Fibroblast of the aortic adventitia (primary cell): Measurements from ENCODE around the gene SIN3A. TPM values are rescaled to one million over a fixed set of nuclear protein-coding genes. Genes with fewer than 3 reads are reported as not detected.

Experiments used
- DNase-seq: peaks from one replicate; pipeline ENCODE4 v3.0.0-alpha.2; 2010; ENCODE audit warnings: low read depth
- H3K4me3 ChIP-seq: 2 replicates; pipeline ENCODE4 v1.5.1; 2011; ENCODE audit warnings: low read depth, mild to moderate bottlenecking, control low read depth, low read length, moderate library complexity
- total RNA-seq: library from RNA; depleted of rRNA; stranded (reverse); fragments of >200 nt; gene quantifications from 2 replicates; pipeline ENCODE4 v1.2.3, GENCODE V29; 2012; ENCODE audit warnings: low replicate concordance
- TF ChIP-seq, protein P1 (sequence below): IDR thresholded peaks from 2 replicates; pipeline ENCODE4 v1.5.1; 2011; ENCODE audit warnings: mild to moderate bottlenecking, low read length, control low read depth, inconsistent platforms; ENCODE audit not compliant: insufficient read depth

SIN3A gene
- total RNA-seq, 1 donor, result 52.9 TPM

DNA sequence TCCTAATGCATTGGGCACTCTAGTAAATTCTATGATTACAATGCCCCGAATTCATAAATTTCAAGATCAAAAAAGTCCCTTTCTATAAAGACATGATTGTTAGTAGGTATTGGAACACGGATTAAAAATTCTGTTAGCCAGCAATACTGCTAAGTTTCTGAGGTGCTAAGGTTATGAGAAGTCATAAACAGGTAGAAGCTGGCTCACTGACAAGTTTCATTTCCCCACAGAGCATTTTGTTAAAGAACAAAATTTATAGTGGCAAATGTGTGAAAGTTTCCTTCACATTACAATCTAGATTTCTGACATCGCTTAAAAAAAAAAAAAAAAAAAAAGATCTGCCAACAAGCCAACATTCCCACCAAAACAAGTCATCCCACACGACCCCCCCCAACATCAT, 70.7 kb downstream of the SIN3A start:
- TF ChIP-seq, protein P1, sequence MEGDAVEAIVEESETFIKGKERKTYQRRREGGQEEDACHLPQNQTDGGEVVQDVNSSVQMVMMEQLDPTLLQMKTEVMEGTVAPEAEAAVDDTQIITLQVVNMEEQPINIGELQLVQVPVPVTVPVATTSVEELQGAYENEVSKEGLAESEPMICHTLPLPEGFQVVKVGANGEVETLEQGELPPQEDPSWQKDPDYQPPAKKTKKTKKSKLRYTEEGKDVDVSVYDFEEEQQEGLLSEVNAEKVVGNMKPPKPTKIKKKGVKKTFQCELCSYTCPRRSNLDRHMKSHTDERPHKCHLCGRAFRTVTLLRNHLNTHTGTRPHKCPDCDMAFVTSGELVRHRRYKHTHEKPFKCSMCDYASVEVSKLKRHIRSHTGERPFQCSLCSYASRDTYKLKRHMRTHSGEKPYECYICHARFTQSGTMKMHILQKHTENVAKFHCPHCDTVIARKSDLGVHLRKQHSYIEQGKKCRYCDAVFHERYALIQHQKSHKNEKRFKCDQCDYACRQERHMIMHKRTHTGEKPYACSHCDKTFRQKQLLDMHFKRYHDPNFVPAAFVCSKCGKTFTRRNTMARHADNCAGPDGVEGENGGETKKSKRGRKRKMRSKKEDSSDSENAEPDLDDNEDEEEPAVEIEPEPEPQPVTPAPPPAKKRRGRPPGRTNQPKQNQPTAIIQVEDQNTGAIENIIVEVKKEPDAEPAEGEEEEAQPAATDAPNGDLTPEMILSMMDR, result no peak
- H3K4me3 ChIP-seq, result no peak overlapping the region
- DNase-seq, result no peak

DNA sequence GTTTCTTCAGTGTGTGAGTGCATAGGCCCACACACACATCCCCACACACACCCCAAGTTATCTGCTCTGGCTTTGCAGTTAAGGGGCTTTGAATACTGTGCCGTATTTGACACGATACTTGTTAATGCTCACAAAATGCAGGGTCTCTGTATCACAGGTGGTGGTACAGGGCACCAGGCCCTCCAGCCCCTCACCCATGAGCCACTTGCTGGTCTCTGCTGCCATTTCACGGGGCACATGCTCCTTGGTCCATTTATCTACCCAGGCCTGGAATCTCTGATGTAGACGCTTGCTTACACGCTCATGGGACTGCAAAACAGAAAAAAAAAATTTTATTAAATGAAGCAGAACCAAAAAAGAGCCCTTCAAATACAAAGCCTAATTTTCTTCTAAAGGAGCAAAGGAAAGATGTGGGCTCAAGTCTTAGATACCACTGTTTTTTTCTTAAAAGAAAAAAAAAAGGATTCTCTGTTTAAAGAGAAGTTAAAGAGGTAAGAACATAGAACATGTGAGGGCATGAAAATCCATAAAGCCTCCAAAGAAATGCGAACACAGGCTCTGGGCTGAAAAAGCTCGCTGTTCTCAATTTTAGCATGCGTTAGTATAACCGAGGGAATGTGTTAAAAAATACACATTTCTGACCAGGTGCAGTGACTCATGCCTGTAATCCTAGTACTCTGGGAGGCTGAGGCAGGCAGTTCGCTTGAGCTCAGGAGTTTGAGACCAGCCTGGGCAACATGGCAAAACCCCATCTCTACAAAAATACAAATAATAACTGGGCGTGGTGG, 79.4 kb downstream of the SIN3A start:
- no peak overlapping the region for H3K4me3 ChIP-seq
- TF ChIP-seq, protein P1, result no peak
- DNase-seq, result no peak

DNA sequence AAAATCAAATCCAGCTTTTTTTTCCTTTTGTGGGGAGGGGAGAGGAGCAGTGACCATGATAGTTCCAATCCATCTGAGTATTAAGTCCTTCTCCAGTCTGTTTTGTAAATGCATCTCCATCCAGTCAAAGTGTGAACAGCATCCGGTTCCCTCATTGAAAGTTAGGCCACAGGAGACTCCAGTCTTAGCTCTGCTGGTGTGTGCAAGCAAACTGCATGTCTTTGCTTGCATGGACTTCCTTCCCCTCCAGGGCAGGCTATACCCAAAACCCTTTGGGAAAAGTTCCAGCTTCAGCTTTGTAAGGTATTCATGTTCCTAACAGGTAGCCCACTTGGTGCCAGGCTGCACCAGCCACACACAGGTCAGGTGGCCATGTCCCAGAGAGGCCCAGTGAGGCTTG, 80.0 kb downstream of the SIN3A start:
- H3K4me3 ChIP-seq, result no peak overlapping the region
- TF ChIP-seq, protein P1, result no peak
- no peak for DNase-seq

DNA sequence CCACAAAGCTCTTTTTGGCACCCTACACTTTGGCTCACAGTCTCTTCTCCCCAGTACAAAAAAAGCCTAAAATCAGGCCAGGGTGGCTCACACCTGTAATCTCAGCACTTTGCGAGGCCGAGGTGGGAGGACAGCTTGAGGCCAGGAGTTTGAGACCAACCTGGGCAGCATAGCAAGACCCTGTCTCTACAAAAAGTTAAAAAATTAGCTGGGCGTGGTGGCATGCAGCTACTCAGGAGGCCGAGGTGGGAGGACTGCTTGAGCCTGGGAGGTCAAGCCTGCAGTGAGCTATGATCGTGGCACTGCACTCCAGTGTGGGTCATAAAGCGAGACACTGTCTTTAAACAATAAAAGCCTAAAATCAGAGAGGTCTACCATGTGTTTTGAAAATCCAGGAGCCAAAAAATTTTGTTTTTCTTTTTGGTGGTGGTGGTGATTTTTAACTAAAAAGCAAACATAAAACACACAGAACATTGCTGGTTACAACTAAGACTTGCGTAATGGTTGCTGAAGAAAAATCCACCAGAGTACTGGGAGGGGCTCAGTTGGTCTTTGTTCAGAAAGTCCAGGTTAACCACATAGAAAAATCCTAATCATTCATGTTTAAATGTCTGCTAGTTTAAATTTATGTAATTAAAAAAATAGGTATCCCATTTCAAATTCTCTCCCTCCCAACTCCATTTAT, 81.5 kb downstream of the SIN3A start:
- TF ChIP-seq, protein P1, result no peak
- DNase-seq, result no peak
- H3K4me3 ChIP-seq, result no peak overlapping the region

DNA sequence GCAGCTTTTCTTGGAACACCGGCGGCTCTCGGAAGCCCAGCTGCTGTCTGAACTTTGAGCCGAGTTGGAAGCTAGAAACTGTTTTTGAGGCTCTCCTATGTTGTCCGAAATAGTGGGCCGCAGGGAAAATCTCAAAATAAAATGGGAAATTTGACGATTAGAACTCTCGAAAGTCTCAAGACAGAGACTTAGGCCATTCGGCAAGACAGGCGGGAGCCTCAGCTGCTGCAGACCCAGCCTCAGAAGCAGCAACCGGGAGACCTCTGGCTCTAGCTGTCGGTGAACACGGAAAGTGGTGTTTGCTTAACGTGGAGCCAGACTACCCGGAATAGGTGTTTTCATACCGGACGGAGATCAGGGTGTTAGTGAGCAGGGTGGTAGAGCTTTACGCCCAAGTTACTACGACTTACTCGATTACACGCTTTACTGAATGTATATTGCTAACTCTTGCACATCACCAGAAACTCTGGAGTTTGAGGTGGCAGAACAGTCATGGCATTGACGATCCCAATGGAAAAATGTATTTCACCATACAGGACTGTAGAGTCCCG, 82.7 kb downstream of the SIN3A start:
- TF ChIP-seq, protein P1, result no peak
- no peak for DNase-seq
- H3K4me3 ChIP-seq, result peak overlapping the region; percentile 83

DNA sequence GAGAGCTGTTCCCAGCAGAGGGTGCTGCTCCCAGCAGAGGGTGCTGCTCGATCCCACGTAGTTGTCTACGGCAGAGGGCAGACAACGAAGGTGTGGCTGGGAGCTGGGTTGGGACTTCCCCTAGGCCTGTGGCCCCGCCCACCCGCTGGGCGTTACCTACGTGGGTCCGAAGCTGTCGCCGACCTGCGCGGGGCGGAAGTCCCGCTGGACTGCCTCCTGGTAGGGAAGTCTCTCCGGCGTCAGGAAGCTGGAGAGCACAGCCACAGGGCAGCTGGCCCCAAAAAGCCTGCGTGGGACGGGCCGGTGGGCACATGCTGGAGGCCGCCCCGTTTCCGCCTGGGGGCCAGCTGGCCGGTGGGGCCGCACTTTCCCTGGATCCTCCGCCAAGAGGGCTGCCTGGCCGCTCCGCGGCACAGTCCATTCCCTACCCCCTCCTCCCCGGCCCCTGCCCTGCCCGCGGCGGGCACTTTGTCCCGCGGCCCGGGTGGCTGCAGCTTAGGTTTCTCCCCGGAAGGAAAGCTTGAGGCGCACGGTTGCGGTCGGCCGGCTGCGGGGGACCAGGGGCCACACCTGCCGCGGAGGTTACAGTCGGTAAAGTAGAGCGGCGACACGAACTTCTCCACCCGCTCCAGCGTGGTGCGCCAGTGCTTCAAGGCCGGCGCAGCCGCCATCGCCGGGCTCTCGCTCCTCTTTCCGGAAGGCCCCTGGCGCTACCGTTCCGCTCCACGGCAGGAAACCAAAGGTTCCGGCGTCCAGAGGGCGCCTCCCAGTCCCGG, 83.4 kb downstream of the SIN3A start, which contains the start of gene MAN2C1:
Gene MAN2C1 (minus strand): TSS at position 695 of the 776 bp plus-strand sequence. CDS start 24 bp downstream, at position 671.
- H3K4me3 ChIP-seq, result peak within 1 kb of the TSS; percentile 83
- TF ChIP-seq, protein P1, result peak; percentile 78
- DNase-seq, result peak; percentile 91
